GM21423 (cell line): Measurements from ENCODE around the gene TRIM61.
A peak's percentile ranks its signal among the peaks of the same experiment; 100 is the strongest.
"Not testable (repeated sequence)": the region's sequence is repeated elsewhere in the genome, so short reads cannot be mapped to it uniquely, and the experiment has no call there.

Source experiments
- ATAC-seq: cut with Tn5 transposase; IDR thresholded peaks from one replicate; pipeline ENCODE4 v1.9.1; 2021; ENCODE audit warnings: mild to moderate bottlenecking, moderate library complexity; ENCODE audit not compliant: unreplicated experiment

The TRIM61 gene

DNA sequence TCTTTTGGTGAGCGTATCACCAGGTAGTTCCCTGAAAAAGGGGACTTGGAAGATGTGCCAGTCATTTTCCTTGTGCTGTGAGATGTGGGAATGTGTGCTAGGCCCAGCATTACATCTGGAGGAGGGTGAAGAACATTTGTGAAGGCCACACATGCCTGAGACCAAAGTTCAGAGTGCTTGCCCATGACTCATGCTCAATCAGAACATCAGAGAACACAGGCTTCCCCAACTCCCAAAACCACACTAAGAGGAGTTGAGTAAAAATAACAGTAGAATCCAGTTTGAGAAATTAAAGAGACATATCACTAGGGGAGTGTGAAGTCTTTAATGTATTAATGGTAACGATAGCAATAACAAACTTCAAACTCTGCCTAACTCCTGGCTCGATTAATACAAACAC, 18.0 kb downstream of the TRIM61 start:
- not testable (repeated sequence) for ATAC-seq

DNA sequence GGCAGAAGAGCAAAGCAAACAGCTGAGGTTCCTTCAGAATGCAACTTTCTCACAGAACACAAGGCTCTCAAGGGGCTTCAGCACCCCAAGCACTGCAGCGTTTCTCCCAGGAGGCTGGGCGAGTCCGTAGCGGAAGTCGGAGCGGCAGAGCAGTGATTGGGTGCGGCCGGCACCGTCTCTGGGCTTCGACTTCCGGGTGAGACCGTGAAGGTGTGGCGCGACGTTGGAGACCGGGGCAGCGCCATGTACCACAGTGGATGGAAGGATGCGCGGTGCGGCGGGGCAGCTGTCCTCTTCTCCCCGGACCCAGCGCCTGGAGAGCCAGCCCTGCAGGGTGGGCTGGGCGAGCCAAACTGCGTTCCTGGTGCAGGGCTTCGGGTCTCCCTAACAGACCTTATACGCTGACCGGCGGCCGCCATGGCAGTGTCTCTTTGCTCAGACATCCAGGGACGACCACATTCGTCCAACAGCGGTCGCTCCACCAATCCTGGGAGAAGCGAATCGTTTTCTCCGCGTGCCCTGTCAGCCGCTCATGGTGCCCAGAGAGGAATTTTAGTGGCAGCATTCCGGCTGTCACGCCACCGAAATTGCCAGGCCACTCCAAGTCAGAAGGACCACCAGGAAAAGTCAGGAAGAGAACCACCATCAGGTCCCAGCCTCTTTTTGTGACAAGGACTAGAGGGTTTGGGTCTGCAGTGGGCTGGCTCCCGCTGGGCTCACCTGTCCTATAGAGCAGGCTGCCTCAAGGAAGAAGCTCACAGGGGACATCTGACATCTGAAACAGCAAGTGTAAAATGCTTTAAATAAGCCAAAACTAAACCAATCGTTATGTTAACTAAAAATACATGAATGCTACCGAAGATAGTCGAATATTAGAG, 20.5 kb downstream of the TRIM61 start:
- ATAC-seq = peak; percentile 100

DNA sequence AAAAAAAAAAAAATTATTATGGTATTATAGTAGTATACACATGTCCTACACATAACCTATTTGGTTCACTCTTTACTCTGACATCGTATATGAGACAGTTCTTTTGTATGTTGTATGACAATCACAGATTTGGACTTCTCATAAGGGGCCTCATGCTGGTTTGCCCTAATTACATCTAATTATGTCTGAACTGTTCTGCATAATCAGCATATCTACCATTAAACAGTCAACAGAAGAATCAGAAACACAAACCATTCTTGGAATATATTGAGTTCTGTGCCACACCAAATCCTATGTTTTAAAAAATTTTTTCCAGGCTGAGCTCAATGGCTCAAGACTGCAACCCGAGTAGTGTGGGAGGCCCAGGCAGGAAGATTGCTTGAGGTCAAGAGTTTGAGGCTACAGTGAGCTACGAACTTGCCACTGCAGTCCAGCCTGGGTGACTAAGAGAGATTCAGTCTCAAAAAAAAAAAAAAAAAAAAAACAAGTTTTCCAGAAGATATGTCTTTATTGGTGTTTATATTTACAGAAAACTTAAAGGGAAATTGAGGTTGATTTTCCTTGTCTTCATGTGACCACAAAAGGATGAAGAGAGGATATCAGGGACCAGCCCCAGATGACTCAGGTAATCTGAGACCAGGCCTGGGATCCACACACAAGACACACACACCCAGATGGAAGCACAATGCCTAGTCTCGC, 22.2 kb downstream of the TRIM61 start:
- ATAC-seq = no peak

DNA sequence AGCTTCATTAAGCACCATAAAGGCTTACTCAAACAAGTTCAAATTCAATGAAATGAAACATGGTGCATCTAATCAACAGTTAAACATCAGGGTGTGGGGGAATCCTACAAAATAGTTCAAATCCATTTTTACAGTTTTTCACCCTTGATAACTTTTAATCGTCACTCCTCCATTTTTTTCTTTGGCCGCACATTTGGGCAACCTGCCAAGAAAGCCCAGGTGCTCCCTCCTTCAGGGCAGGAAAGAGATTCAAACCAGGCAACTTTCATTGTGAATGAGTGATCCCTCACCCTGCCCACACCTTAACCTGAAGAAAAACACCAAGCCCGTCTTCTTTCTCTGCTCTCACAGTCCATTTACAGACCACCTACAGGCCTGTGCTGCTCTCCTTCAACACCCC, 24.9 kb downstream of the TRIM61 start:
- ATAC-seq = no peak

DNA sequence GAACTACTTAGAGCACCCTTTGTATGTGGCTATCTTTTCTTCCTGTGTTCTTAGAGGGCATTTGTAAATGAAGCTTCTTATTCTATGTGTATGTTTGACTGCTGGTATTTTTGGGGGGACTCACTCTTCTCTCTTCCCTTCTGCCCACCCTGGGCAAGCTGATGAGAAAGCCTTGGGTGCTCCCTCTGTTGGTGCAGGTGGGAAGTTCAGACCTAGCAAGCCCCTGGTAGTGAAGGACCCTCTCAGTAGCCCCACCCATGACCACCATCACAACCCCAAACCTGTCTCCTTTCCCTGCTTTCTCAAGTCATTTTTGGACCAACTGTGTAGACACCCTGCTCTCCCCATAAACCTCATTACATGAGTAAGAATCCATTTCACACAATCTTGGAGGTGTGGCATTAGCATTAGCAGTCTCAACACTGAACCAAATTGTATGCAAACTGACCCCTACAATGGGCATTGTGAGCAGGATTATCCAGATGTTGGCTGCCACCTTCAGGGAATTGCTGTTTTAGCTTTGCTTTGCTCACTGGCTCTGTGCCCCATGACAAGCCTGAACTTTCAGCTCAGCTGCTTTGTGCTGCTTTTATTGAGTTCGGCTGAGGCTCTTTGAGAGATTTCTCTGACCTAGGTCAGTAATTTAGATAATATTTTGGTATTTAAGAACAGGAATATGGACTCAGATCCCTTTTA, 27.9 kb downstream of the TRIM61 start:
- ATAC-seq = no peak

DNA sequence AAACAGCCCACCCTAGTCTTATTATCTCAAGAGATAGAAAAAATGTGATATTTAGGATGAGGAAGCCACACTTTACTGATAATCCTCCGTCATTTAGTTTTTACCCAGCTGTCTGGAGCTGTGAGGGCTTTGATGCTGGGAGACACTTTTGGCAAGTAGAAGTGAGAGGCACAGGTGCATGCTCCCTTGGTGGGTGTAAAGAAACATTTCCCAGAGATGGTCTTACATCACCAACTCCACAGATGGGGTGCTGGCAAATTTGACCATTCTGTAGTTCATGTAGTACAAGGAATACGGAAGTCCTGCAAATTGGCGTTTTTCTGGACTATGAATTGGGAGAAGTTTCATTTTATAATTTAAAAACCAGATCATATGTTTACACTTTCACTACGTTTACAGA, 28.5 kb downstream of the TRIM61 start:
- ATAC-seq = no peak

DNA sequence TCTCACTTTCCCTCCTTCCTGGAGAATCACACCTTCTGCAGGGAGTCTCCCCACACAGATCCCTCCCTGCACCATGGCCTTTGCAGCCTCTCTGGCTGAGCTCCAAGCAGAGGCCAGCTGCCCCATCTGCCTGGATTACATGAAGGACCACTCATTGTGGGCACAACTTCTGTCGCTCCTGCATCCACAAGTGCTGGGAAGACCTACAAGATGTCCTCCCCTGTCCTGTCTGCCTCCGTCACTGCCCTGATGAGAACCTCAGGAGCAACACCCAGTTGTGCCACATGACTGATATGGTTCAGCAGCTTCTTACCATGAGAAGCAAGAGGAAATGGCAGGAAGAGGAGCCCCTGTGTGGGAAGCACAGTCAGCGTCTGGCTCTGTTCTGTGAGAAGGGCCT, 29.5 kb downstream of the TRIM61 start:
- ATAC-seq = not testable (repeated sequence)

- ATAC-seq = no peak
Observed at GRCh38 chr4:164946810-164947209, 30.6 kb downstream of the TRIM61 start.

DNA sequence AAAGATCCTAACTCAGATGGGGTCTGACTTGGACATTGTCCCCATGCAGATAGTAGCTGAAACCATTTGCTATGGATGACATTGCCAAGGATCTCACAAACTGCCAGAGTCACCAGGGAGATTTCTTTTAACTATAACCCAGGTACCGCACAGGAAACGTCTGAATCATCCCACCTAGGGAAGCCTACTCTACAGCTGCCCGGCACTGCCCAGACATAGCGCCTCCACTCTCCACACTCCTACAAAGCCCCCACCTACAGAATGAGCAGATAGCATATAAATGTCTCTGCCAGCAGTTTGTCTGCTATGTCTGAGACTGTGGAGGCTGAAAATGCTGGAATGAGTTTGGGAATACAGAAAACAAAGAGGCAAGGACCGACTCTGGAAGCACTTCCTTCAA, 32.3 kb downstream of the TRIM61 start:
- ATAC-seq = no peak

GRCh38 chr4:164943192-164943591, 34.3 kb downstream of the TRIM61 start:
- ATAC-seq = no peak

DNA sequence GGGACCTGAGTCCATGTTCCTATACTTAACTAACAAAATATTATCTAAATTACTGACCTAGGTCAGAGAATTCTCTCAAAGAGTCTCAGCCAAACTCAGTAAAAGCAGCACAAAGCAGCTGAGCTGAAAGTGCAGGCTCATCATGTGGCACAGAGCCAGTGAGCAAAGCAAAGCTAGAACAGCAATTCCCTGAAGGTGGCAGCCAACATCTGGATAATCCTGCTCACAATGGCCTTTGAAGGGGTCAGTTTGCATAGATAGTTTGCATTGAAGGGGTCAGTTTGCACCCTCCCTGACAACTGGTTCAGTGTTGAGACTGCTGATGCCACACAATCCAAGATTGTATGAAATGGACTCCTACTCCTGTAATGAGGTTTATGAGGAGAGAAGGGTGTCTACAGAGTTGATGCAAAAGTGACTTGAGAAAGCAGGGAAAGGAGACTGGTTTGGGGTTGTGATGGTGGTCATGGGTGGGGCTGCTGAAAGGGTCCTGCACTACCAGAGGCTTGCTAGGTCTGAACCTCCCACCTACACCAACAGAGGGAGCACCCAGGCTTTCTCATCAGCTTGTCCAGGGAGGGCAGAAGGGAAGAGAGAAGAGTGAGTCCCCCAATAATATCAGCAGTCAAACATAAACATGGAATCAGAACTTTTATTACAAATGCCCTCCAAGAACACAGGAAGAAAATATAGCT, 39.7 kb downstream of the TRIM61 start:
- ATAC-seq = peak; percentile 52

GRCh38 chr4:164935865-164936606, 41.4 kb downstream of the TRIM61 start:
- peak; percentile 54 for ATAC-seq

DNA sequence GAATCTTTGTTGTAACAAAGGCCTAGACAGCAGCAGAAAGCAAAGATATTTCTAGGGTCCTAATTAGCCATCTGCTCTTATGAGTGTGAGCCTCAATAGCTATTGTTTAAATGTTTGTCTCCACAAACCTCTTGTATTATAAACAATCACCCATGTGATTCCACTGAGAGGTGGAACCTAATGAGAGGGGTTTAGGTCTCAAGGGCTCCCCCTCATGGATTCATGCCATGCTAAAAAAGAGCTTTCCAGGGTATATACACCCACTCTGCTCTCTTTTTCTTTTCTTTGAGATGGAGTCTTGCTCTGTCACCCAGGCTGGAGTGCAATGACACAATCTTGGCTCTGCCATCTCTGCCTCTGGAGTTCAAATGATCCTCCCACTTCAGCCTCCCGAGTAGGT, 42.1 kb downstream of the TRIM61 start:
- ATAC-seq = peak; percentile 60

DNA sequence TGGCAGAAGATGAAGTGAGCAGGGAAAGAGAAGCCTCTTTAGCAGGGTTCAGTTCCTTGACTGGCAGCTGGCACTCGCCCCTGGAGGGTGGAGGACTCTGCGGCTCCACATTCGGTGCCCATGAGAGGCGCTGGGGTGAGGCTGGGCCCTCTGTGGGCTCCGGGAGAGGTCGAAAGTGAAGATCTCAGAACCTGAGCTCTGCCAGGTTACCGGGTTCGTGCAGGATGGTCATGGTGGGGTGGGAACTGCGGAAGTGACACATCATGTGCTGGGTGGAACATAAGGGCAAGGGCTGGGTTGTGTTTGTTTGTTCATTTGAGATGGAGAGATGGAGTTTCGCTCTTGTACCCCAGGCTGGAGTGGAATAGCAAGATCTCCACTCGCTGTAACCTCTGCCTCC, 44.2 kb downstream of the TRIM61 start:
- no peak for ATAC-seq

DNA sequence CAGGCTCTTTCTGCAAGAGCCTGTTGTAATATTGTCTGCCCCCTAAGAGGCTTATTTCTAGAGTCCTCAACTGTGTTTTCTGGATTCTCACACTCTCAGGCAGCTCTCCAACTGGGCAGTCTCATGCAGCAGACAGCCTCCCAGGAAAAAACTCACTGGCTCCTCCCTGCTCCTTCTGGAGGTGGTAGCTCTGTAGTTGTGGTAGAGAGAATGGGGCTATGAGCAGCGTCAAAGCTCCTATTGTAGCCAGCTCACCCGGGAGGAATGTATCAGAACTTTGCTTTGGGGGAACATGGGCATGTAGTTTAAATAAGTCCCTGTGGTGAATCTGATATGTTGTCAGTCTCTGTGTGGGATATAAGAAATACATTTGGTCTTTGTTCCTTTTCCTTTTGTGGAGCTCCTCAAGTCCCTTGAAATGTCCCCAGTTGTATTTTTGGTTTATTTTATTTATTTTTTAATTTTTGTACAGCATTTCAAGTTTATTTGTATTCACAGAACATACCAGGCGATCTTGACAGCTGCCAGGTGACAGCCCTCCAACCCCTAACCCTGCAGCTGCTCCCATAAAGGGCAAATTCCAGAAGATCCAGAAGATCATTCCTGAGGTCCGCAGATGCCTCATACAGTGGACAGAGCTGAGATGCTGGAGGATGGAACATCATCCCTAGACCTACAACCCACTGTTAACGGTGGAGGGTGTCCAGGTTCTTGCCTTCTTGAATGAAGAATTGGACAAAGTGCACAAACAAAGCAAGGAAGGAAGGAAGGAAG, 45.7 kb downstream of the TRIM61 start:
- ATAC-seq = no peak

DNA sequence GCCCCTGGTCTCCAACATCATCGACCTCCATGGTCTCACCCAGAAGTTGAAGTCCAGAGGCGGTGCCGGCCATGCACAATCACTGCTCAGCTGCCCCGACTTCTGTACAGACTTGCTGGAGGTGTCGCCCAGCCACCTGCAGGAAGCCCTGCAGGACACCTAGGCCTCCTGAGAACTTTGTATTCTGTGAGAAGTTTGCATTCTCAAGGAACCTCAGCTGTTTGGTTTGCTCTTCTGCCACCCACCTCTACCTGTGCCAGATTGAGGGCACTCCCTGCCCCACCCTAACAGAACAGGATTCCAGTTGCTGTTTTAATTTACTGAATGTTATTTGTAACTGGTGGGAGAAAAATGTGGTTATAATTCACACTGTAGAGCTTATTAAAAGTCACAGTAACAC, 46.8 kb downstream of the TRIM61 start:
- no peak for ATAC-seq

DNA sequence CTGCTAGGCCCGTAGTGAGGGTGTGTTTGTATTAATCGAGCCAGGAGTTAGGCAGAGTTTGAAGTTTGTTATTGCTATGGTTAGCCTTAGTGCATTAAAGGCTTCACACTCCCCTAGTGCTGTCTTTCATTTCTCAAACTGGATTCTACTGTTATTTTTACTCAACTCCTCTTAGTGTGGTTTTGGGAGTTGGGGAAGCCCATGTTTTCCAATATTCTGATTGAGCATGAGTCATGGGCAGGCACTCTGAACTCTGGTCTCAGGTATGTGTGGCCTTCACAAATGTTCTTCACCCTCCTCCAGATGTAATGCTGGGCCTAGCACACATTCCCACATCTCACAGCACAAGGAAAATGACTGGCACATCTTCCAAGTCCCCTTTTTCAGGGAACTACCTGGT, 50.4 kb downstream of the TRIM61 start:
- ATAC-seq = not testable (repeated sequence)

DNA sequence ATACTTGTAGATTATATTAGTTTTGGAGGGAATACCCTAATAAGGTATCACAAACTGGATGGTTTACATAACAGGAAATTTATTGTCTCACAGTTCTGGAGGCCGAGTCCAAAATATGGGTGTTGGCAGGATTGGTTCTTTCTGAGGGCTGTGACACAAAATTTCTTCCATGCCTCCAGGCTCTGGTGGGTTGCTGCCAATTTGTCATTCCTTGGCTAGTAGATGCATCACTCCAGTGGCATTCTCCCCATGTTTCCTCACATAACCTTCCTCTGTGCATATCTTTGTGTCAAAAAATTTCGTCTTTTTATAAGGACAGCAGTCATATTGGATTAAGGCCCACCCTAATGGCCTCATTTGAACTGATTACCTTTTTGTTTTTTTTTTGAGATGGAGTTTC, 51.2 kb downstream of the TRIM61 start:
- no peak for ATAC-seq

- ATAC-seq = peak; percentile 83
Observed at GRCh38 chr4:164924670-164925238, 52.7 kb downstream of the TRIM61 start.
